ENCODE measurements around the gene SH3GL2. TPM values are rescaled to one million over a fixed set of nuclear protein-coding genes. Genes with fewer than 3 reads are reported as not detected.

Gene SH3GL2
- total RNA-seq, 1 donor from 2014 or later = not detected

- TF ChIP-seq CTCF (IDR thresholded peaks at IDR 0.05) = no peak
- POLR2A ChIA-PET = no interaction called here
- Mint-ChIP-seq H3K9me3 (no peaks in the 10 kb centered on the region), H3K27ac (no peak overlapping the region), H3K27me3 (no peaks in the 10 kb centered on the region), H3K4me1 (no peaks in the 10 kb centered on the region), H3K36me3 (ENCODE audit: low read depth) (no peaks in the 10 kb centered on the region), H3K4me3 (no peak overlapping the region)
- no peak for DNase-seq
- intact Hi-C loops (cut with micrococcal nuclease) = no loop called here
- no peak for ATAC-seq (ENCODE audit: low read depth)
- CTCF ChIA-PET = no interaction called here
Observed at GRCh38 chr9:17604556-17604955, 25.7 kb downstream of the SH3GL2 start.

GRCh38 chr9:17609312-17610005 lies 30.6 kb downstream of the SH3GL2 start:
- H3K36me3 Mint-ChIP-seq (ENCODE audit: low read depth) = no peaks in the 10 kb centered on the region
- ATAC-seq (ENCODE audit: low read depth) = no peak
- H3K27ac Mint-ChIP-seq = no peak overlapping the region
- no peak for TF ChIP-seq CTCF (IDR thresholded peaks at IDR 0.05)
- no peak for DNase-seq
- ChIA-PET CTCF (no interaction called here), POLR2A (no interaction called here)
- no peaks in the 10 kb centered on the region for H3K4me1 Mint-ChIP-seq
- H3K27me3 Mint-ChIP-seq = peaks cover 6% of the 10 kb centered on the region
- H3K9me3 Mint-ChIP-seq = no peaks in the 10 kb centered on the region
- intact Hi-C loops (cut with micrococcal nuclease) = no loop called here
- no peak overlapping the region for H3K4me3 Mint-ChIP-seq

- POLR2A ChIA-PET = no interaction called here
- no peaks in the 10 kb centered on the region for H3K4me1 Mint-ChIP-seq
Observed at GRCh38 chr9:17611342-17611741, 32.5 kb downstream of the SH3GL2 start.

GRCh38 chr9:17611917-17612316 lies 33.1 kb downstream of the SH3GL2 start:
- TF ChIP-seq CTCF (IDR thresholded peaks at IDR 0.05) = no peak
- Mint-ChIP-seq H3K36me3 (ENCODE audit: low read depth) (no peaks in the 10 kb centered on the region), H3K27me3 (peaks cover 6% of the 10 kb centered on the region), H3K4me1 (no peaks in the 10 kb centered on the region), H3K4me3 (no peak overlapping the region), H3K9me3 (no peaks in the 10 kb centered on the region), H3K27ac (no peak overlapping the region)
- DNase-seq (no peak), ATAC-seq (ENCODE audit: low read depth) (no peak)
- ChIA-PET POLR2A (no interaction called here), CTCF (no interaction called here)
- intact Hi-C loops (cut with micrococcal nuclease) = no loop called here

More at GRCh38 chr9:17611342-17611741, 32.5 kb downstream of the SH3GL2 start:
- peaks cover 6% of the 10 kb centered on the region for H3K27me3 Mint-ChIP-seq
- ATAC-seq (ENCODE audit: low read depth) = no peak
- no peak overlapping the region for H3K4me3 Mint-ChIP-seq
- no peak overlapping the region for H3K27ac Mint-ChIP-seq
- H3K9me3 Mint-ChIP-seq = no peaks in the 10 kb centered on the region
- DNase-seq = no peak
- CTCF ChIA-PET = no interaction called here
- intact Hi-C loops (cut with micrococcal nuclease) = no loop called here
- H3K36me3 Mint-ChIP-seq (ENCODE audit: low read depth) = no peaks in the 10 kb centered on the region
- TF ChIP-seq CTCF (IDR thresholded peaks at IDR 0.05) = no peak

- ATAC-seq (ENCODE audit: low read depth) (no peak), DNase-seq (no peak)
- no peak for TF ChIP-seq CTCF (IDR thresholded peaks at IDR 0.05)
- no peaks in the 10 kb centered on the region for H3K36me3 Mint-ChIP-seq (ENCODE audit: low read depth)
- no peak overlapping the region for H3K27ac Mint-ChIP-seq
- no peaks in the 10 kb centered on the region for H3K9me3 Mint-ChIP-seq
- H3K4me3 Mint-ChIP-seq = no peak overlapping the region
- H3K27me3 Mint-ChIP-seq = peaks cover 6% of the 10 kb centered on the region
- ChIA-PET CTCF (no interaction called here), POLR2A (no interaction called here)
- no peaks in the 10 kb centered on the region for H3K4me1 Mint-ChIP-seq
- intact Hi-C loops (cut with micrococcal nuclease) = no loop called here
Observed at GRCh38 chr9:17613758-17614157, 34.9 kb downstream of the SH3GL2 start.
